GM18858 (cell line): Measurements from ENCODE around the gene TNFRSF1A.
"Not testable (repeated sequence)": the region's sequence is repeated elsewhere in the genome, so short reads cannot be mapped to it uniquely, and the experiment has no call there.

Experiments
- ATAC-seq: cut with Tn5 transposase; IDR thresholded peaks from one replicate; pipeline ENCODE4 v1.9.1; 2021; ENCODE audit not compliant: unreplicated experiment

TNFRSF1A gene

DNA sequence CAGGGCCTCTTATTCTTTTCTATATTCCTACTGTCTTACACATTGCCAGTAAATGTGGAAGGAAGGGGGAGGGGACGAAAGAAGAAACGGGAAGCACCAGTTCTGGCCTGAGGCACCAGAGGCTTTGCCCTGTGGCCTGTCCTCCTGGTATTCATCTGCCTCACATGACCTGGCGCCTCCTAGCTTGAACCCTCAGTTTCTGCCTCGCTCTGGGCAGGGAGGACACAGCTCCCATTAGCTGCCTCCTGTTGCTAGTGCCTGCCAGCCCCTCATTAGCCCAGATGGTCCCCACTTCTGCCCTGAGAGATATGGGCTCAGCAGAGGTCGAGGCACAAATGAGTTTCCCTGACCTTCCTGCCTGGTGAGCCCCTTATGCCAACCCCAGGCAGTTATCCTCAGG is 34.3 kb downstream of the TNFRSF1A start:
- ATAC-seq, result no peak

DNA sequence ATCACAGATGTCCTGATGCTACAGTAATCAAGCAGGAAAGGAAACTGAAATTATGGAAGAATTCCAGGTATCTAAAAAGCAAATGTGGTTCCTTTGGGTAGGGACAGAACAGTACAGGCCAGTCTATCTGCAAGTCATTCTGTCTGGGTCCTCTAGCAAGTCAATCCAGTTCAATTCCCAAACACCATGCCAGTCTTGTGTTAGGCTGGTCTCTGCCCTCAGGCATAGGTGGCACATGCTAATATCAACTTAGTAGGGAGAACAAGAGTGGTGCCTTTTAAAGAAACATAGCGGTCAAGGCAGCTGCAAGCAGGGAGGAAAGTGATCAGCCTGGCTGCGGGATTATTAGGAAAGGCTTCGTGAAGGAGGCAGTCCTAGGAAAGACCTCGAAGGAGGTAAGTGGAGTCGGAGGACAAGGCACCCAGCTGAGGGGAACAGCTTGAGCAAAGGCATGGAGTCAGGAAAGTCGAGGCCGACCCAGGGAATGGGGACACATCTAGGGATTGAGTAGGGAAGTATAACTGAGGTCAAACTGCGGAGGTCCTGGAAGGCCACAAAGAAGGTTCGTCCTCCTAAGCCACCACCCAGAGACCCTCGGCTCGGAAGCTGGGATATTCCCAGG is 35.2 kb downstream of the TNFRSF1A start:
- no peak for ATAC-seq

DNA sequence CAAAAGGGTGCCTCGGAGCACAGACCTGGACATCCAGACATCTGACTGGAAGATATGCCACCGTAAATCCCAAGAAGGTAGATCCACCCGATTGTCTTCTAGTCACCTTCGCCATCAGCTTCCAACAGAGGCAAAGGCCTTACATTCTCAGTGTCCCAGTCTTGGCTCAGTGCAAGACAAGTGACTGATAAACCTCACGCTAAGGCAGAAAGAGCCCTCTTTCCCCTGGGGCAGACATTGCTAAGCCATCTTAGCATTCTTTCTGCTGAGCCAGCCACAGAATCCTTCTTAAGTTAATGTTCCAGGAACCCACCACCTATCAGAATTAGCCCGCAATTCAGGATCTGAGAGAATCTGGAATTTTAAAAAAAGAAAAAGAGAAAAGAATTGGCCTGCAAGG is 35.7 kb downstream of the TNFRSF1A start:
- ATAC-seq, result no peak

DNA sequence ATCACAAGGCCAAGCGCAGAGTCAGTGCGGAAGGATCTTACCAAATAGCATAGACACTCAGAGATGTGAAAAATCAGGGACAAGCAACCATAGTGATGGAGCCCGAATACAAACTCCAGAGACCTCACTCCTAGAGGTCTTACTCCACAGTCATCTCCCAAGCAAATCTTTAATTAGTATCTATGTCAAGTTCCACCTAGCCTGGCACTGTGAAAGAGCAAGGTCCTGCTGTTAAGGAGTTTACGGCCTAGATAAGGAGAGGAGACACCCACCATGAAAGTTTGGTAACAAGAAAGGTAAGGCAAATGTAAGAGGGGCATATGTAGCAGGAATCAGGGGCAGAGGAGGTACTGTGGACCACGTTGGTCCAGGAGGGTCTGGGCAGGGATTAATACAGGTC is 38.8 kb downstream of the TNFRSF1A start:
- ATAC-seq, result no peak

DNA sequence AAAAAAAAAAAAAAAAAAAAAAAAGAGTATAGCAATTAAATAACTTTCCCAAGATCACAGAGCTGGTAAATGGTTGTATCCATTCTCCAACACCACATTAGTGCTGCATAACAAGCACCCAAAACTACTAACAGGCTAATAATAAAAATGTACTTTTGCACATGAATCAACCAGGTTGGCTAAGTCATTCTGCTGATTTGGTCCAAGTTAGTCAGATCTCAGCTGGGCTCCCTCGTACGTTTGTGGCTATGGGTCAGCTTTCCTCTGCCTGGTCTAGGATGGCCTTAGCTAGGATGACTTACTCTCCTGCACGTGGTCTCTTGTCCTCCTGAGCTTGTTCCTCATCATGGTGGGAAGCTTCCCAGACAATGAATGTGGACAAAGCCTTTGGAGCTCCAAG is 39.3 kb downstream of the TNFRSF1A start:
- no peak for ATAC-seq

DNA sequence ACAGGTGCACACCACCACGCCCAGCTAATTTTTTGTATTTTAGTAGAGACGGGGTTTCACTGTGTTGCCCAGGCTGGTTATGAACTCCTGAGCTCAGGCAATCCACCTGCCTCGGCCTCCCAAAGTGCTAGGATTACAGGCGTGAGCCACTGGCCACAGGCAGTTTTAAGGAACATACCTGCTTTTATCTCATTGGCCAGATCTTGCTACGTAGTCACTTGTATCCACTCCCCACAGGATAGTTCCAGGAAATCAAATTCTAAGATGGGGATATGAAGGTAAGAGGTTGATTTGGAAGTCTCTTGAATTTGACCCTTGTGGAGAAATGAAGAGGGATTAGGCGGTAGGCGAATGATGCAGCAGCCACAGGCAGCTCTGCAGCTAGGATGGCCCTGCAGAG is 40.2 kb downstream of the TNFRSF1A start:
- no peak for ATAC-seq

DNA sequence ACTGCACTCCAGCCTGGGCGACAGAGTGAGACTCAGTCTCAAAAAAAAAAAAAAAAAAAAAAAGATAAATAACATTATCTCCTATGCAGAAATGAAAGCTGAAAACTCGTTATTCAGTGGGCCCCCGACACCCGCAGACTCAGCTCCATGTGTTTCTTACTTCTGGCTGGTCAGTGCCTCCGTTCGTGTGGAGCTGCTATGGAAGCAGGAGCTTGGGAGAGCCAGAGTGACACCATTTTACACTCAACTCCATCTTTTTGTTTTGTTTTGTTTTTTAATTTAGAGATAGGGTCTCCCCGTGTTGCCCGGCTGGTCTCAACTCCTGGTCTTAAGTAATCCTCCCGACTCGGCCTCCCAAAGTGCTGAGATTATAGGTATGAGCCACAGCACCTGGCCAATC is 44.7 kb downstream of the TNFRSF1A start:
- ATAC-seq, result no peak

DNA sequence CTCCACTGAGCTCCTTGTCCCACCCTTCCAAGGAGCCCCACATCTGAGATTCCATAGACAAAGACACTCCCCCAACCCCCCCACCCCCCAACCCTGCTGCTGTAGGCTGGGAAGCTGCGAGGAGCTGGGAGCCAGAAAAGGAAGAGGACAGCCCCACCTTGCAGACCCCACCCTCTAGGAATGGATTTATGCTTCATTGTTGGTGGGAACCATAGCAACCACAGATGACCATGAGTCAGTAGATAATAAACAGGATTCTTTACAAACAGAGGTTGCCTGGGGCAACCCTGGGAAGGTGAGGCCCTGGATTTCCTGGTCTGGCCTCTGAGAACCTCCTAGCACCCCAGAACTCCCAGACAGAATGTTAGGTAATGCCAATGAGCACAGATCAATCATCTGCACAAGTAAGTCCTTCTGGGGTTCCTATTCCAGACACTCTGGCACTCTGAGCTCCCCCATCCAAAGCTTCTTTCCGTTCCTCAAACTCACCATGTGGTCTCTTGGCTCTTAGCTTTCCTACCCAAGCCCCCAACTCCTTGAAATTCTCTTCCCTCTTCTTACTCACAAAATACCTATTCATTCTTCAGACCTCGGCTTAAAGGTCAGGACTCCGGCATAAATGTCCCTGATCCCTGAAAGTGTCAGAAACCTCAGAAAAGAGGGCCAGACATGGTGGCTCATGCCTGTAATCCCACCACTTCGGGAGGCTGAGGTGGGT is 46.6 kb downstream of the TNFRSF1A start:
- no peak for ATAC-seq

DNA sequence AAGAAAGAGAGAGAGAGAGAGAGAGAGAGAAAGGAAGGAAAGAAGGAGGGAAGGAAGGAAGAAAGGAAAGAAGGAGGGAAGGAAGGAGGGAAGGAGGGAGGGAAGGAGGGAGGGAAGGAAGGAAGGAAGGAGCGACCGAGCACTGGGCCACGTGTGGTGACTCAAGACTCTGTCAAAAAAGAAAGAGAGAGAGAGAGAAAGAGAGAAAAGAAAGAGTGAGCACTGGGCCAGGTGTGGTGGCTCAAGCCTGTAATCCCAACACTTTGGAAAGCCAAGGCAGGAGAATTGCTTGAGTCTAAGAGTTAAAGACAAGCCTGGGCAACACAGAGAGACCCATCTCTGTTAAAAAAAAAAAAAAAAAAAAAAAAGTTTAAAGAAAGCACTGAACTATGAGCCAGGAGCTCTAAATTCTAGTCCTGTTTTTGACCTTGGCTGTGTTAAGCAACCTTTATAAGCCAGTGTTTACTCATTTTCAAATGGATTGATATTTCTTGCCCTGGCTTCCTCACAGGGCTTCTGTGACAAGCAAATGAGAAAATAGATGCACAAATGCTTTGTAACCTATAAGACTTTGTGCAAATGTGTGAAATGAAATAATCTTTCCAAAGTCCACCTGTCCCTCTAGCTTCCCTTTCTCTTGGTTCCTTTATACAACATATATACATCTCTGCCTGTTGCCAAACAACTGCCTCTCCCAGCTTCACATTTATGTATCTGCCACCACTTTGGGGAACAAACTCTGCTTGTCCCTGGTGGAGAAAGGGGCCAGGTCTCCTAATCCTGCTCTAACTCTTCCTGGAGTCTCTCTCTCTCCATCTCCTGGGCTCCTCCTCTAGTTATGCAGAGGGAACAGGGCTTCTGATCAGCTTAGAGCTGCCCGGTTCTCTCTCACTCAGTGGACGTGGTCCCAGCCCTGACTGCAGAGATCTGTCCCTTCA is 47.5 kb downstream of the TNFRSF1A start:
- no peak for ATAC-seq

DNA sequence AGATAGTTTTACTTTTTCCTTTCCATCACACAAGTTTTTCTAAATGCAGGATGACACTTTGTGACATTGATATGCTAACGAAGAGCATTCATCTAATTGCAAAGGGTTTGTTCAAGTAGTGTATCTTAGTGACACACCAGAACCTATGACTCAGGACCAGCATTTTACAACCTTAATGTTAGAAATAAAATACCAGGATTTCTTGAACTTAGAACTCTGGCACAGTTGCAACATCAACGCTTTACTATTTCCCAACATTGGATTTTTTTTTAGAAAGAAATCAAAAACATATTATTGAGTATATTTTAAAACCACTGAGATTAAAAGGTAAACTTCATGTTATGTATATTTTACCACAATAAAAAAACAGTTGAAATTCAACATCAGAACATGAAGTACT is 49.3 kb downstream of the TNFRSF1A start:
- no peak for ATAC-seq

DNA sequence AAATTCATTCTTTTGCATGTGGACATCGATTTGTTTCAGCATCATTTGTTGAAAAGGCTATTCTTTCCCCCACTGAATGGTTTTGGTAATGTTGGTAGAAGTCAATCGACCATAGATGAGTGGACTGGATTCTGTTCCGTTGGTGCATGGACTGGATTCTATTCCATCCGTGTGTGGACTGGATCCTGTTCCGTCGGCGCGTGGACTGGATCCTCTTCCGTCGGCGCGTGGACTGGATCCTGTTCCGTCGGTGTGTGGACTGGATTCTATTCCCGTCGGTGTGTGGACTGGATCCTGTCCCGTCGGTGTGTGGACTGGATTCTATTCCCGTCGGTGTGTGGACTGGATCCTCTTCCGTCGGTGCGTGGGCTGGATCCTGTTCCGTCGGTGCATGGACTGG is 52.0 kb downstream of the TNFRSF1A start:
- ATAC-seq, result not testable (repeated sequence)

DNA sequence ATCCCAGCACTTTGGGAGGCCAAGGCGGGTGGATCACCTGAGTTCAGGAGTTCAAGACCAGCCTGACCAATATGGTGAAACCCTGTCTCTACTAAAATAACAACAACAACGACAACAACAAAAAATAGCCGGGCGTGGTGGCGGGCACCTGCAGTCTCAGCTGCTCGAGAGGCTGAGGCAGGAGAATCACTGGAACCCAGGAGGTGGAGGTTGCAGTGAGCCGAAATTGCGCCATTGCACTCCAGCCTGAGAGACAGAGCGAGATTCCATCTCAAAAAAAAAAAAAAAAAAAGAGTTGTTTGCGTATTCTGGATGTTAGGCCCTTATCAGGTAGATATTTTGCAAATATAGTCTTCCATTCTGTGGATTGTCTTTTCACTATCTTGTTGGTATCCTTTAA is 52.8 kb downstream of the TNFRSF1A start:
- not testable (repeated sequence) for ATAC-seq

DNA sequence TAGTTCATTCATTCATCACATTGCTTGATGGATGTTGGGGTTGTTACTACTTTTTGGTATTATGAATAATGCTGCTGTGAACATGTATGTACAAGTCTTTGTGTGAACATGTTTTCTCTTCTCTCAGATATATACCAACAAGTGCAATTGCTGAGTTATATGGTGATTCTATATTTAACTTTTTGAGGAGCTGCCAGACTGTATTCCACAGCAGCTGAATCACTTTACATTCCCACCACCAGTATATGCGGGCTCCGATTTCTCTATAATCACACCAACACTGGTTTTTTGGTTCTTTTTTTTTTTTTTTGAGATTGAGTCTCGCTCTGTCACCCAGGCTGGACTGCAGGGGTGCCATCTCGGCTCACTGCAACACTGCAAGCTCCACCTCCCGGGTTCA is 53.6 kb downstream of the TNFRSF1A start:
- no peak for ATAC-seq

DNA sequence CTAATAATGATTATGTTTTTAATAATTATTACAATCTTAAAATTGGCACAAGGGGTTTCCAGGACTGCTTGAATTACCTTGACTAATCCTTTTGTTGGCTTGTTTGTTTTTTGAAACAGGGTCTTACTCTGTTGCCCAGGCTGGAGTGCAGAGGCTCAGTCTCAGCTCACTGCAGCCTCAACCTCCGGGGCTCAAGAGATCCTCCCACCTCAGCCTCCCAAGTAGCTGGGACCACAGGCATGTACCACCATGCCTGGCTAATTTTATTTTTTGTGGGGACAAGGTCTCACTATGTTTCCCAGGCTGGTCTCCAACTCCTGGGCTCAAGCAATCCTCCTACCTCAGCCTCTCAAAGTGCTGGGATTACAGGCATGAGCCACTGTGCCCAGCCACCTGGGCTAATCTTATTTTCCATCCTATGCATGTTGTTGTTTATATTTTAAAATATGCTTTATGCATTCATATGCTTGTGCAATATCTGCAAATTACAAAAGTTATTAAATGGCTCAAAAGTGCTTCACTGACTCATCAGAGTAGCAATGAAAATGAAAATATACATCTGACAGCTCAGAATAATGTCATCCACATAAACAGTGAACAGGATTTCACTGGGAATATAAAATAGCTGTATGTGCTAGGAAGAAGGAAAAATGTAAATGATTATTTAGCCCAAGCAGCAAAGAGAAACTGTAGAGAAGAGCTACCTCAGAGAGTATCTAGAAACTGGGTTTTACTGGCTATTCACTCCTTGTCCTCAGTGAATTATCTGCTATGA is 56.2 kb downstream of the TNFRSF1A start:
- no peak for ATAC-seq

DNA sequence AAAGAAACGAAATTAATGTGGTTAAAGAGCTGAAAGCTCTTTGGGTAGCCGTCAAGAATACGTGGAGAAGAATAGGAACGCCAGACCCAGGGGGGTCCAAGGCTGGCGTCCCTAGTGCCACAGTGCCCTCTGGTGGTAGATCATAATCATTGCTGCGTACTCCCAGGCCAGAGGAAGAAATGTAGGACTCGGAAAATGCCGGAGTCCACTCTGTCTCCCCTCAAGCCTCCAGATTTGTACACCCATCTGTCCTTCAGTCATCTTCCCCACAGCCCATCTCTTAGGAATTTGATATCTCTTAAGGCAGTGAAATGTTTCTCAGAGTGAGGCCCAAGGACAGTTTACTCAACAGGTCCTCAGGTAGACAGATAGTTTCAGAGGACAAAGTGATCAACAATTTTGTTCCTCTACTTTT is 56.8 kb downstream of the TNFRSF1A start:
- no peak for ATAC-seq

DNA sequence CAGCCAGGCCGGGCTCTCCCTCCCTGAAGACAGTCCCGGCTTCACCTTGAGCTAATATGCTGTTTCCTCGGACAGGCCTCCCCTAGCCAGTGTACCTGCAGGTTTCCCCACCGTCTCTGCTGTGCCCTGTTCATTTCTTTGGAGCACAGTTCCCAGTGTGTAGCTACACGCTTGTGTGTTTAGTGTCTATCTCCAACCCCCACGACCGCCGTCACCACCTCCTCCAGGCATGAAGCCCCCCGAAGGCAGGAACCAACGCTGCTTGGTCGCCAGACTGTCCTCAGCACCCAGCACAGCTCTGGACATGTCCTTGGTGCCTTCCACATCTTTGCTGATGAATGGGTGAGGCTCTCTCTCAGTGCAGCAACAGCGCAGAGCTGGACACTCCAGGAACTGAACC is 57.6 kb downstream of the TNFRSF1A start:
- ATAC-seq, result no peak

DNA sequence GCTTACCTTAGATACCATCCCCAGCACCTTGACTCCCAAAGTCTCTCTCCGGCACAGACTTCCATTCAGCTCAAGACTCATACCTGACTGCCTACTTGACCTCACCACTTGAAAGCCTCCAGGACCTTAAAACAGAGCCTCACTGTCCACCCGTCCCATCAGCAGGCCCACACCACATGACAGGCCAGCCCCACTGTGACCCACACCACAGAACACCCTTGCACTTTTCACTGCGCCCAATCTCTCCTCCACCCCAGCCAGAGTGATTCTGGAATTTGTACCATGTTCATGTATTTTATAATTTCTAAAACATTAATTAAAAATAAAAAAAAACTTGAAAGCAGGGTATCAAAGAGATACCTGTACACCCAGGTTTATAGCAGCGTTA is 59.4 kb downstream of the TNFRSF1A start:
- no peak for ATAC-seq

DNA sequence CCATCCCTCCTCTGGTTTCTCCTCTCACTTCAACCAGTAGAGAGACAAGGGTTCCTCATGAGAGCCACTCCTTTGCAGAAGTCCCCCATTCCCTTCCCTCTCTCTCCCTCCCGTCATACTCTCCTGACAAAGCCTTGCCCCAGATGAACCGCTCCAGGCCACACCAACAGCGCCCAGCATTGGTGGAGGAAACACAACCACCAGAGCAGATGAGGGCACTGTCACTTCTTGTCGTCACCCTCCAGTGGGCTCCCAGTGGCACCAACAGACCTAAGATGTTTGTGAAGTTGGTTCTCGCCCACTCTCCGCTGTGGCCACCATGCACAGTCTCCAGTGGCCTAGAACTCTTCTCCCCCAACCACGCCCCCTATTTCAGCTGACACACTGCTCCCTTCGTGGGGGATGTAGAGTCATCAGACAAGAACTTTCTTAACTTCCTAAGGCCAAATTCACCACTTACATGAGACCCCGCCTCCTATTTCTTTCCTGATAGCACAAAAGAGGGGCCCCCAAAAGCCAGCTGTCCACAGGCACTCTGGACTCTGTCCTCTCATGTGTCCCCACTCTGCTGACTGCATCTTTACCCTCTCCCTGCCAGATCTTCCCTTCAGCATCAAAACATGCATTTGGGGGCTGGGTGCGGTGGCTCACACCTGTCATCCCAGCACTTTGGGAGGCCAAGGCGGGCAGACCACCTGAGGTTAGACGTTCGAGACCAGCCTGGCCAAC is 60.6 kb downstream of the TNFRSF1A start:
- no peak for ATAC-seq

DNA sequence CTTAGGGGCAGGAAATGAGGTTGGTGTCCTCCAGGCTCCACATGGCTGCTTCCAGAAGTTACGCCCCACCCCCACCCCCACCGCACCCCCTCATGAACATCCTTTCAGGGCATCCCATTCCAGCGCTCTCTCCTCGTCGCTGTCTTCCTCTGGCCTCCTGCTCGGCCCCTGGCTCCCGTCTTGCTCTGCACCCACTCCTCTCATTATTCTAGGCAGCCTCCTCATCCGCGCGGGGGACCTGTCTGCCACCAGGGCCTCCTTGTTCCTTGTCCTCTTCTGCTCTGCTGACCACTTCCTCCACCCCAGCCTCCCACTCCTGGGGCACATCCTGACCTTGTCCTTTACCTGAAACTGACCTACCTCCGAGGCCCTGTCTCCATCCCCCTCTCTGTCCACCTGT is 61.2 kb downstream of the TNFRSF1A start:
- no peak for ATAC-seq

DNA sequence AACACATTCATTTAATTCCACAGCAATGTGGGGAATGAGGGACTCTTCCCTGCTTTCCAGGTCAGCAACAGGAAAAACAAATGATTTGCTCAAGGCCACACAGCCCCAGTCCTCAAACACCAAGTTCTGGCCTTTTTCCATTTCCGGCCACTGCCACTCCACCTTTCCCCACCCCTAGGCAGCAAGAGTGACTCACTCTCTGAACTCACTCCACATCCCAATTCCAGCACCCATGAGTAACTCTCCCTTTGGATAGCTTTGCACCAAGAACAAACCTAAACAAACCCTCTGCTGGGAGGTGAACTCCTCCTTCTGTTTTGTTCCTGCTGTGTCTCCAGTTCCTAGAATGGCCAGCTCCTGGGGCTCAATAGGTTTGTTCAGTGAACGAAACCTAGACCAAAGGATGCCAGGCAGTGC is 61.8 kb downstream of the TNFRSF1A start:
- no peak for ATAC-seq
